ENCODE measurements around the gene MUS81.

Gene MUS81

DNA sequence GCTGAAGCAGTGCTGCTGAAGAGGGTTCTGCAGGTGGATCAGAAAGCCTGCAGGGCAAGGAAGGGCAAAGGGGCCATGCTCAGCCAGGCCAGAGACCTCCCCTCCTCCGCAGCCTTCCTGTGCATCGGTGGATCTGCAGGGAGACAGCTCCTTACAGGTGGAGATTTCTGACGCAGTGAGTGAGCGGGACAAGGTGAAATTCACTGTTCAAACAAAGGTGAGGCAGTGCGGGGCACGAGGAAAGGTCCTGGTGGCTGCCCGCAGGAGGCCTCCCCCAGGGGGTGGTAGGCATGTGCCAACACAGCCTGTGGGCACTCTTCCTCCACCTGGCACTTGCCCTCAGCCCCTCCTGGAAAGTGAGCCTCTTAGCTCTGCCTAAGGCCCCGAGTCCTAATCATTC lies 10.9 kb upstream of the MUS81 start:
- no peak for DNase-seq

DNA sequence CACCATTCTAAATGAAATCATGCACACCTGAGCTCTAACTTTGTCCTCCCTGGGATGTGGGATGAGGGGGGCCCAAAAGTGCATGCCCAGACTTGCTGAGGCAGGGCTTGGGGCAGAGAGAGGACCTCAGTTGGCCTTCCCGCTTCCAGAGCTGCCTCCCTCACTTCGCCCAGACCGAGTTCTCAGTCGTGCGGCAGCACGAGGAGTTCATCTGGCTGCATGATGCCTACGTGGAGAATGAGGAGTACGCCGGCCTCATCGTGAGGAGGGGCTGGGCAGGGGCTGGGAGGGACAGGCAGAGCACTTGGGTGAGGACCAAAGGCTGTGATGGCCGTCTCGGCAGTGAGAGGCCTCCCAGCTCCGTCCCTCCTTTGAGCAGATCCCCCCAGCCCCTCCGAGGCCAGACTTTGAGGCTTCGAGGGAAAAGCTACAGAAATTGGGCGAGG lies 10.4 kb upstream of the MUS81 start:
- no peak for DNase-seq

DNA sequence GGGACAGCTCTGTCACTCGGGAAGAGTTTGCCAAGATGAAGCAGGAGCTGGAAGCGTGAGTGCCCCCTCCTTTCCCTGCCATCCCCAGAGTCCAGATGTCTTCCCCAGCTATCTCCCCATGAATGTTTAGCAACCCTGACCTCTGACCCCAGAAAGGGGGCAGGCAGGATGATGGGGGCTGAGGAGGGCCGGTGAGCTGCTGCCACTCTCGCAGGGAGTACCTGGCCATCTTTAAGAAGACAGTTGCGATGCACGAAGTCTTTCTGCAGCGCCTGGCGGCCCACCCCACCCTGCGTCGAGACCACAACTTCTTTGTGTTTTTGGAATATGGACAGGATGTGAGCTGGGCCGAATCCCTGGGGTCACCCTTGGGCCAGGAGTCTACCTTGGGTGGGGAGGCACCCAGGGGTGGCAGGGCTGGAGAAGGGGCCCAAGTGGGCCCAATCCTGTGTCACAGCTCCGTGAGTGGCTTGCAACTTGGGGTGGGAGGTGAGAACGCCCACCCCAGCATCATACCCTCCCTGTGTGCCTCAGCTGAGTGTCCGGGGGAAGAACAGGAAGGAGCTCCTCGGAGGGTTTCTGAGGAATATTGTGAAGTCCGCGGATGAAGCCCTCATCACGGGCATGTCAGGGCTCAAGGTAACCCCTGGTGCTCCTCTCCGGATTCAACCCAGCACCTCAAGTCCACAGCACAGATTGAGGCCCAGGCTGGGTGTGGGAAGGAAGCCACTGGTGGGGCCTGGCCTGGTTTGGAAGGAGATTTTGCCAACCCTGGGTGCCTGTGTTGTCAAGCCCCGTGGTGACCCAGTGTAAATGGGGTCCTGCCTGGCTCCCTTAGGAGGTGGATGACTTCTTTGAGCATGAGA lies 9.8 kb upstream of the MUS81 start:
- DNase-seq: no peak

DNA sequence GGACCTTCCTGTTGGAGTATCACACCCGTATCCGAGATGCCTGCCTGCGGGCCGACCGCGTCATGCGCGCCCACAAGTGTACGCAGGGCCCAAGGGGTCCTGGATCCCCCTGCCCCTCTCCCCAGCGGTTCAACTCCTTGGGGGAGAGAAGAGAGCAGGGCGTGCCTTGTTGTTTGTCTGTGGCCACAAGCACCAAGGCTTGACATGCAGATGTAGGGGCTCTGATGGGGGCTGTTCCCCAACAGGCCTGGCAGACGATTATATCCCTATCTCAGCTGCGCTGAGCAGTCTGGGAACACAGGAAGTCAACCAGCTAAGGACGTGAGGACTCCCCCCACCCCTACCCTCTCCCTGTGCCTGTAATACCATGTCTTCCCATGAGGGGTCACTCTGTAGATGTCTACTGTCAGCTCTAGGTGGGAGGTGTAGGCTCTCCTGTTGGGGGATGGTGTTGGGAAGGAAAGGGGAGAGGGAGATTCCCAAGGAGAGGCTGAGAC lies 9.1 kb upstream of the MUS81 start:
- no peak for DNase-seq

DNA sequence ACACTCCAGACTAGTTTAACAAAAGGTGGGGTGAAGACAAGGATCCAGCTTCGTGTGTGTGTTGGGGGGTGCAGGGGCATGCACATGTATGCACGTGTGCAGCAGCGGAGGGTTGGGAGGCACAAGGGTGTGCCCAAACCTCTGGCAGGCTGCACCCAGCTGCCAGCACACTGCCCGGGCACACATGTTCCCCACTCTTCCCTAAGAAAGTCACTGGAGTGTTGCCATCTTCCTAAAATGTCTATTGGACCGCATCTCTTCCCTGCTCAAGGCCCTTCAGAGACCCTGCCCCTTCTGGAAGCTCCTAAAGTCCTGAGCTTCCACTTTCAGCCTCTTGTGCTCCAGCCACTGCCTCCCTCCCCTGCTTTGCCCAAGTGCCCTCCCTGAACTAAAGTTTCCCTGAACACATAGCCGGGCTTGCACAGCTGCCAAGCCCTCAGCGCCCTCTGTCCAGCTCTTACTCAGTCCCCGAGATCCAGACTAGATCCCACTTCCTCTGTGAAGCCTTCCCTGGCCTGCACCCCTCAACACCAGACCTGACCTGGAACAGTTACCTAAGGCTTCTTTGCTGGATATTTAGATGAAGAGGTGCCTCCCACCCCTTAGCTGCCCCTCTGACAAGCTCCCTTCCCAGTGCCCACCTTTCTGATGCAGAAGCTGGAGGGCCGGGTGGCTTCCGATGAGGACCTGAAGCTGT lies 8.3 kb upstream of the MUS81 start:
- no peak for DNase-seq

DNA sequence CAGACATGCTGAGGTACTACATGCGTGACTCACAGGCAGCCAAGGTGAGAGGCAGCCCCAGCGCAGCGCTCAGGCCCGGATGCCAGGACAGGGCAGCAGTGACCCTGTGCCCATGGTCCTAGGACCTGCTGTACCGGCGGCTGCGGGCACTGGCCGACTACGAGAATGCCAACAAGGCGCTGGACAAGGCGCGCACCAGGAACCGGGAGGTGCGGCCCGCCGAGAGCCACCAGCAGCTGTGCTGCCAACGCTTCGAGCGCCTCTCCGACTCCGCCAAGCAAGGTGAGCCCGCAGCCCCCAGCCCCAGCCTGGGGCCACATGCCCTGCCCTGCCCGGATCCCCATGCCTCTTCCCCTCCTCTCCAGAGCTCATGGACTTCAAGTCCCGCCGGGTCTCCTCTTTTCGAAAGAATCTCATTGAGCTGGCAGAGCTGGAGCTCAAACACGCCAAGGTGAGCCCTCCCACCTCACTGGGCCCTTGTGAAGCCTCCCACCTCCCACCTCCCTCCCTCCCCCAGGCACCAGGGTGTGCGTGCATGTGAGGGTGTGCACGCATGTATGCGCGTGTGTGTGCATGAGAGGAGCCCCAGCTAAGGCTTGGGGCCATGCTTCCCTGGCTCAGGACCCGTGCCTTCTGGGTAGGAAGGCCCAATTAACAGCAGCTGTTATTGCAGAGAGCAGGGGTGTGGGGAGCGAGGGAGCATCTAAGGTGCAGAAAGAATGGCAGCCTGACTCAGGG lies 7.6 kb upstream of the MUS81 start:
- DNase-seq: no peak

DNA sequence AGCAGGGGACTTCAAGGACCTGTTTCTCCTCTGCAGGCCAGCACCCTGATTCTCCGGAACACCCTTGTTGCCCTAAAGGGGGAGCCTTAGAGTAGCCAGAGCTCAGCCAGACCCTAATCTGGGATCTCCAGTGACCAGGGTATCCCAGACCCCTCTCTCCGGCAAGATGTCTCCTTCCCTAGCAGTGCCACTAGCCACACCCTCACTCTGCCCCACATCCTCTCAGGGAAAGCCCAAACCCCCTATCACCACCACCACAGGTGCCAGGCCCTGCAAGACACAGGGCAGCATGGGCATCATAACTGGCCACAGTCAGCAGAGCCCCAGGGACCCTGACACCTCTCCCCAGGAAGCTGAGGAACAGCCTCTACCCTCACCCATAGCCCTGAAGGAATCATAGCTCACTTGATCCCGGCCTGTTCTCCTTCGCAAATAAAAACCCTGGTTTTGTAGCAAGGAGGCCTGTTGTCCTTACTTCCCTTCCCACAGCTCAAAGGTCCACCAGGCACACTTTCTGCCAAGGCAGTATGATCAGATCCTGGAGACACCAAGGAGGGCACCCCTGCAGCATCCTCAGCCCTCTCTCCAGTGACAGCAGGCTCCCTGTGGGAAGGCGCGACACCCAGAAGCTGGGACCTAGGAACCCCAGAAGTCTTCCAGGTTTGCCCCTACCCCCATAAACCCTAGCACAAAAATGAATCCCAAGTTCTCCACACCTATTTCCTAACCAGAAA lies 6.8 kb upstream of the MUS81 start:
- DNase-seq: no peak

DNA sequence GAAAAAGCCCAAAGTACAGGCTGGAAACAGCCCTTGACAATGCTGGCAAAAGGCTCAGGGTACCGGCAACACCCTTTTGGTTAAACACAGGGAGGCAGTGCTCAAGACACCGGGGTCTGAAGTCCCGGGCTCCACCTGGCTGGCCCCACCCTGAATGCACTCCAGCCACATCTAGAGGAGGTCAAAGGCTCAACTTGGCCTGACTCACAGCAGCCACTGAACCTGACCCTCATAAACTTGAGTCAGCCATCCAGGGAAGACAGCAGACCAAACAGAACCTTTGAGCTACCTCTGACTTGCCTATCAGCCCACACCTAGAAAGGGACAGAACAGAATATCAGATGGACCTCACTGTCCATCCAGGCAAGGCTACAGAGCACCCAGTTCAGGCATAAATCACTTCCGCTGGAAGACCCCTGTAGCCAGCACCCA lies 6.1 kb upstream of the MUS81 start:
- DNase-seq: no peak

DNA sequence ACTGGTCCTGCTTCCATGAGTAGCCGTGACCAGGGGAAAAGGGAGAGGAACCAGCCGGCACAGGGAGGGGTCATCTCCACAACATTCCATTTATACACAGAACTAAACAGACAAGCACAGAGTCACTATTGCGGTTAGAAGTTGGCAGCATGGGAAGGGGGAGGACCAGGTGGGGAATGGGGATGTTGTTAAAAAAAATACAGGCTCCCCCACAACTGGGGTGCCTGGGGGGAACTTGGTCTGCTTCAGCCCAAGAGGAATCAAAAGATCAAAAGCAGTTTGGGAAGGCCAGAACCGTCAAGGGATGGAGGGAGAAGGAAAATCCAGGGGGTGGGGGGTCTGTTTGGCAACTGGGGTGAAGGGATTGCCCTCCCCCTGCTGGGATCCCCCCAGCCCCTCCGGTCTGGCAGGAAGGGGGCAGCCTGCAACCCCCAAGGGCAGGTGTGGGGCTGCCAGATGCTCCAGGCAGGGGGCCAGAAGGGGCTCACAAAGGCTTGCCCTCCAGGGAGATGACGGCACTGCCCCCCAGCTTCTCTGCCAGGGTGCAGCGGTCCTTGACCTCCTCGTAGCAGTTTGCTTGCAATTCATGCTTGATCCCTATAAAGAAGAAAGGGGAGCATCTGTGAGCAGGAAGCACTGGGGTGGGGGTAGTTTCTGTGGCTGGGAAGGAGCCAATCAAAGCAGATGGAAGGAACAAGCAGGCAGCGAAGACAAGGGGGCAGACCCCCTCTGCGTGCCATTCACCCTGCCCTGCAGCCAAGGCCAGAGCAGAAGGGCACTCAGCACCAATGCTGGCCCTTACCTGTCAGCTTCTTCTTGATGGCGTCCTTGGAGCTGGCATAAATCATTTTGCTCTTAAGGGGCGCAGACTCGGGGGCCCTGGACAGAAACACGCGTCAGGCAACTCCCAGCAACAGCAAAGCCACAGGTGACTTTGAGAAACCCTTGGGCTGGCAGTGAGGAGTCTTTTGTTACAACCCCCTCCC lies 5.1 kb upstream of the MUS81 start:
- no peak for DNase-seq

DNA sequence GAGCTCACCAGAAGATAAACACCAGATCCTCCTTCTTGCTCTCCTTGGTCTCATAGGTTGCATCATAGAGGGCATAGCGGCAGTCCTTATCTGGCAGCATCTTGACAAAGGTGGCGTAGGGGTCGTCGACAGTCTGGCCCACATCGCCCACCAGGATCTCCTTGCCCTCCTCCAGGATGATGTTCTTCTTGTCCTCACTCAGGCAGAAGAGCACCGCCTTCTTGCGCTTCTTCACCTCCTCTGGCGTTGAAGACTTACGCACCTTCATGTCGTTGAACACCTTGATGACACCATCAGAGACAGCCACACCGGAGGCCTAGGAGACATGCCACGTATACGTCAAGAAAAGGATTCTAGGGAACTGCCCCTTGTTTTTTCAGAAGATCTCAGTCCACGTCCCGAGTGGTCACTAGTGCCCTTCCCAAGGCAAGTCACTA lies 4.3 kb upstream of the MUS81 start:
- no peak for DNase-seq

DNA sequence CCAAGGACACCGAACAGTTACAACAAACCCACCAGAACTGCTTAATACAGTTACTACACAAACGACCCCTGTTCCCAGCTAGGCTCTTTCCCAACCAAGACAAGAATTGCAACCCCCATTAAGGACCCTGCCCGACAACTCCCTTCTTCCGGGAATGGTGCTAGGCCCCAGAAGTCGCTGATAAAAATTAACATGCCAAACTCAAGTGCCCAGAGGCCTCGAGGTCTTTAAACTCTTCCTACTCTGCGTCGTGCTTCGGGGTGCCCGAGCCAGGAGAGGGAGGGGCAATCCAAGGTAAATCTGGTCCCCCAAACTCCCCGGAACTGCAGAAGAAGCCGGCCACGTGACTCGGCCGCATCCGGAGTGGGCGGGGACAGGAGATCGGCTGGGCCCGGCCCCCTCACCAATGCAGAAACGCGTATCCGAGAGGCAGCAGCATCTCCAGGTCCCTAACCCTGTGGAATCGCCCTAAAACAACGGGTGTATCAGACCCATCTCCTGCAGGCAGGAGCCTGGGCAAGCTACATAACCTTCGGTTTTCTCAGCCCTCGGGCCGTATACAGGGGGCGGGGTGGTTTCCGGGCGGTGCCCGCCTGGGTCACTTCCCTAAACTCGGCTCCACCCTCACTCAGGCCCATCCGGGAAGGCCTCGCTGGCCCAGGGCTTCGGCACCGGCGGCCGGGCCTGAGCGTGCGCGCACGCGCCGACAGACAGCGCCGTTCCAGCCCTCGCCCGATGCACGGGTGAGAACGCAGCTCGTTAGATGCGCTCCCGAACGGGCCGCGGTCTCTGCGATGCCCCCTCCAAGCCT lies 3.3 kb upstream of the MUS81 start:
- peak; percentile 9 for DNase-seq

DNA sequence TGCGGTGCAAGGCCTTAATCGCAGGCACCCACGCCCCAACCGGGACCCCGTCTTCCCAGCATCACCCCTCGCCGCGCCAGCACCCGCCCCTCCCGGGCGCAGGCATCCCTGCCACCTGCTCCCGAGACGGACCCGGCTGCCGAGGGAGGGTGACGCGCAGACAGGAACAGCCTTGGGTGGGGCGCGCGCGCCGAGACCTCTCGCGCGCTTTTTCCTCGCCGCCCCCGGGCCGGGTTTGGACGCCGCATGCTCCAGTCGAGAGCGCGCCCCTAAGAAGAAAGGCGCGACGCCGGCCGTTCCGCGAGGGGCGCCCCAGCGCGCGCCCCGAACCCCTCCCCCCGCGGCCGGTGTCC lies 2.8 kb upstream of the MUS81 start:
- DNase-seq: no peak

DNA sequence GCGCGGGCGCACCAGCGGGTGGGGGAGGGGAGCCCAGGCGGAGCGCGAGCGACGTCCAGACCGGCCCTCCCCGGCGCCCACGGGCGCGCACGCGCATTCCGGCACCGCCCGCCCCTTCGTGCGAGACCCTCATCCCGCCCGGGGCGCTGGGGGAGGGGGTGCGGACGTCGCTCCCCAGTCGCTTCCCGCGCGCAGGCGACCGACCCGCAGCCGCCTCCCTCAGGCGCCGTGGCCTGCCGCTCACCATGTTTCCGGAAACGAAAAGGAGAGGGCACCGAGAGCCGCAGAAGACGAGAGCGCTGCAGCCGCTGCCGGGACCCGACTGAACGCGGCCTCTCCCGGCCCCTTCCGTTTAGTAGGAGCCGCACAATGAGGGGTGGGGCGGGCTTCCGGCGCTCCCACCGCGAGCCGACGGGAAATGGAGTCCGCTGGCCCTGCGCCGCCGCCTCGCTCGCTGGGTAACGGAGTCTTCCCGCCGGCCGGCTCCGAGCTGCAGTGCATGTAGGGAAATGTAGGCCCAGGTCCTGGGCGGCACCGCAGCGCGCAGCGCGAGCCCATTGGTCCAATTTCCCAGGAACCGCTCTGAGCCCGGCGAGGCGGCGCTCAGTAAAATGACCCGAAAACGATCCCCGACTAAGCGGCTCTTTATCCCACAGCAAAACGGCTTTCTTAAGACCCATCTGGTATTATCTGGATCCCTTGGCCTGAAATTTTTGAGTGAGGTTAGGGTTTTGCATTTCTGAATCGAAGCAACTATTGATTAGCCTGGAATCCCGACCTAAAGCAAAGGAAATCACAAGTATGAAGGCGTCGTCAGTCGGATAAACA lies 2.2 kb upstream of the MUS81 start, which contains the start of gene CFL1:
Gene CFL1 (minus strand): TSS at position 328 of the 828 bp plus-strand sequence. CDS start 81 bp downstream, at position 247.
- DNase-seq: peak; percentile 97

DNA sequence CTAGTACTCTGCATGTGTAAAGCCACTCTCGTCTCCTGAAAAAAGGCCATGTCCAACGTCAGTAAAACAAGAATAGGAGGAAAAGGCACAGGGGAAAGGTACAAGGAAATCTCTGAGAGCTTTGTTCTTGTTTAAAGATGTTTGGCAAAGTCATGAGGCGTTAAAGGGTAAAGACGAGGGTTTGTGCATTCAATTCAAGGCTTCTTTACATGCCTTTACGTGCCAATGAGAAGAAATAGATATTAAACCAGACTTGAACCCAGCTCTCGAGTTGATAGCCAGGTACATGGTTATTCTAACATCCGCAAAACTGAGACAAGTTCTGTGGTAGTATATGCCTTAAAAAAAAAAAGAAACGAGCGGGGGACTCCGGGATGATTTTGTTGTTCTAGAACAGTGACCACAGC lies 1.5 kb upstream of the MUS81 start:
- no peak for DNase-seq

DNA sequence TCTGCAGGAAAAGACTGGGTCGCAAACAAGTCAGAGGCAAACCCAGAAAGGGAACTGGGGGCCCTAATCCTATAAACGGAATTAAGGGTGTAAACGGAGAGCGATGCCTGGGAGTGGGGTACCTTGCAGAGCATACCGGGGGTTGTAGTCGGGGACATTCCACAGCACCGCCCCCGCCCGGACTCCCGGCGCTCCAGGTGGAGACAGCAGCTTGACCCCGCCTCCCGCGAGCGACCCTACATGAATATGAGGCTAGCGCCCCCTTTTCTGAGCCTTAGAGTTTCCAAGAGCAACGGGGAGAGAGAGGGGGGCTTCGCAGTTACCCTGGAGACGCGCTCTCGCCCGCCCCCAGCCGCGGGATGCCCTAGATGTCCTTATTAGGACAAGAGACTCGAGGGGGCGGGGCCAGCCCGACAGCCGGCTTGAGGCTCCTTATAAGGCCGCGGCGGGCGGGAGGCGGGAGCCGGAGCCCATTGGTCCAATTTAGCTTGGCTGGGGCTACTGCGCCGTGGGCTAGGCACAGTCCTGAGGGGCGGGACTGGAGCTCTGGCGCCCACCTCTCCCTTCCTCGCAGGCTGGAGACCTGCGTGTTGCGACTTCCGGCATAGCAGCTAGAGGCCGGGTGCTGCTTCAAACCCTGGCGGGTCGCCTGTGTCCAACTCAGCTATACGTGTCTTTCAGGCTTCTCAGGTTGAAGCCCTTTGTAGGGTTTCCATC lies 980 bp upstream of the MUS81 start:
- peak; percentile 98 for DNase-seq

DNA sequence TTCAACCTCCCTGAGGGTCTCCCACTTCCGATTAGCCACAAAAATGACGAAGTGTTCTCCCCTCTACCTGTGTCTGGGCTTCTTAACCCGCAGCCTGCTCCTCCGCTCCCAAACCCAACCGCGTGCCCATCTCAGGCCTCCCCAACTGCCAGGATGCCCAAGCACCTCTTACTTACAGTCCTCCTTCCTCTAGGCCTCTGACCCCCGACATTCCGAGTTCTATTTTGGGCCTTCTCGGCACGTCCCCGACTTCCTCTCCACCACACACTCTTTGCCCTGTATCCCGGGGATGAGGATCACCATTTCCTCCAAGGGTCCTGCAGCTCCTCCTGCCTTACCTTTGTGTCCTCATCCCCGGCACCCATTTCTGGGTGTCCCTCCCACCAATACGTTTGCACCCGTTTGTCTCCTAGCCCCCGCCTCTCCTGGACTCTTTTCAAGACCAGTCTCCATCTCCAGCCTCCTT lies 388 bp upstream of the MUS81 start:
- no peak for DNase-seq

DNA sequence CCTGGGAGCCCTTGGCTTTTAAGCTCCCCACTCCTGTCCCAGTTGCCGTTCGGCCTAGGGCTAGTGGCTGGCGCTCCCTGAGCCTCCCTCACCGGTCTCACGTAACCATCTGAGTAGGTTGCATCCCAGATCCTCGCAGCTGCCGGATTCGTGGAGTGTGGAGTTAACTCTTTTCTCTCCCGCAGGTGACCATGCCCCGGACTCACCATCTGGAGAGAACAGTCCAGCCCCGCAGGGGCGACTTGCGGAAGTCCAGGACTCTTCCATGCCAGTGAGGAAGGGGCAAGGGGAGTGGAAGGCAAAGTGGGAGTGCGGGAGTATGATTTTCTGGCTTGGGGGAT lies 902 bp downstream of the MUS81 start:
- no peak for DNase-seq

DNA sequence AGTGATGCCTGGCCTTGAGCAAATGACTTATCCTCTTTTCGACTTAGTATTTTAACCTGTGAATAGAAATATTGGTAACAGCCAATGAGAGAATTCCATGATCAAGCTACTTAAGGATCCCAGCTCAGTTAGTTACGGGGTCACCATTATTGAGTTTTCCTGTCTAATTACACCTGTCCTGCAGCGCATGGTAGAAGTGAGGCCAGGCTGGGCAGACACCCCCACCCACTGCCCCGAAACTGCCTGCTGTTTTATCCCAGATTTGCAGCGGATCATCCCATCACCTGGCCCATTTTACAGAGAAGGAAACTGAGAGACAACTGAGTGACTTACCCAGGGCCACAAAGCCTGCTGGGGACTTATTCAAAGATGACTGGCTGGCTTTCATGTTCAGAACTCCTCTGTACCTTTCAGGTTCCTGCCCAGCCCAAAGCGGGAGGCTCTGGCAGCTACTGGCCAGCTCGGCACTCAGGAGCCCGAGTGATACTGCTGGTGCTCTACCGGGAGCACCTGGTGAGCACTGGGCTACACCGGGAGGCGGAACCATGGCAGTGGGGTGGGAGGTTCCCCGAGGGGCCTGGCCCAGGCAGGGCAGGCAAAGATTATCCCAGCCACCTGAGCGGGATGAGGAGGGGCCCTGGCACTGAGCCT lies 1.4 kb downstream of the MUS81 start:
- no peak for DNase-seq
